ENCODE measurements around the gene MBD5.

MBD5 gene

GRCh38 chr2:148237911-148238310 is 217.0 kb downstream of the MBD5 start:
- H3K4me3 ChIP-seq (ENCODE audit: low read depth, low read length), result no peak overlapping the region
- TF ChIP-seq CTCF (IDR thresholded peaks at IDR 0.05; ENCODE audit: borderline replicate concordance, insufficient read depth, low read depth, low read length), result no peak

GRCh38 chr2:148238561-148238960 is 217.7 kb downstream of the MBD5 start:
- TF ChIP-seq CTCF (IDR thresholded peaks at IDR 0.05; ENCODE audit: borderline replicate concordance, insufficient read depth, low read depth, low read length), result no peak
- H3K4me3 ChIP-seq (ENCODE audit: low read depth, low read length), result no peak overlapping the region

GRCh38 chr2:148240838-148241237 is 219.9 kb downstream of the MBD5 start:
- no peak overlapping the region for H3K4me3 ChIP-seq (ENCODE audit: low read depth, low read length)
- TF ChIP-seq CTCF (IDR thresholded peaks at IDR 0.05; ENCODE audit: borderline replicate concordance, insufficient read depth, low read depth, low read length), result no peak

GRCh38 chr2:148244593-148245292 is 223.9 kb downstream of the MBD5 start:
- no peak for TF ChIP-seq CTCF (IDR thresholded peaks at IDR 0.05; ENCODE audit: borderline replicate concordance, insufficient read depth, low read depth, low read length)

GRCh38 chr2:148251993-148252392 is 231.1 kb downstream of the MBD5 start:
- TF ChIP-seq CTCF (IDR thresholded peaks at IDR 0.05; ENCODE audit: borderline replicate concordance, insufficient read depth, low read depth, low read length), result no peak
- no peak overlapping the region for H3K4me3 ChIP-seq (ENCODE audit: low read depth, low read length)

More at GRCh38 chr2:148244593-148245292, 223.9 kb downstream of the MBD5 start:
- H3K4me3 ChIP-seq (ENCODE audit: low read depth, low read length), result no peak overlapping the region

- TF ChIP-seq CTCF (IDR thresholded peaks at IDR 0.05; ENCODE audit: borderline replicate concordance, insufficient read depth, low read depth, low read length), result no peak
- H3K4me3 ChIP-seq (ENCODE audit: low read depth, low read length), result no peak overlapping the region
Measured at GRCh38 chr2:148252646-148253045, 231.8 kb downstream of the MBD5 start.

GRCh38 chr2:148253685-148254084 is 232.8 kb downstream of the MBD5 start:
- no peak for TF ChIP-seq CTCF (IDR thresholded peaks at IDR 0.05; ENCODE audit: borderline replicate concordance, insufficient read depth, low read depth, low read length)
- no peak overlapping the region for H3K4me3 ChIP-seq (ENCODE audit: low read depth, low read length)

Data from GM12875 (cell line).